EH (cell line): ENCODE measurements around the gene SLC39A7.

Experiments
- DNase-seq: peaks from one replicate; pipeline ENCODE4 v3.0.0-alpha.2; 2015; ENCODE audit warnings: low read depth

The SLC39A7 gene

DNA sequence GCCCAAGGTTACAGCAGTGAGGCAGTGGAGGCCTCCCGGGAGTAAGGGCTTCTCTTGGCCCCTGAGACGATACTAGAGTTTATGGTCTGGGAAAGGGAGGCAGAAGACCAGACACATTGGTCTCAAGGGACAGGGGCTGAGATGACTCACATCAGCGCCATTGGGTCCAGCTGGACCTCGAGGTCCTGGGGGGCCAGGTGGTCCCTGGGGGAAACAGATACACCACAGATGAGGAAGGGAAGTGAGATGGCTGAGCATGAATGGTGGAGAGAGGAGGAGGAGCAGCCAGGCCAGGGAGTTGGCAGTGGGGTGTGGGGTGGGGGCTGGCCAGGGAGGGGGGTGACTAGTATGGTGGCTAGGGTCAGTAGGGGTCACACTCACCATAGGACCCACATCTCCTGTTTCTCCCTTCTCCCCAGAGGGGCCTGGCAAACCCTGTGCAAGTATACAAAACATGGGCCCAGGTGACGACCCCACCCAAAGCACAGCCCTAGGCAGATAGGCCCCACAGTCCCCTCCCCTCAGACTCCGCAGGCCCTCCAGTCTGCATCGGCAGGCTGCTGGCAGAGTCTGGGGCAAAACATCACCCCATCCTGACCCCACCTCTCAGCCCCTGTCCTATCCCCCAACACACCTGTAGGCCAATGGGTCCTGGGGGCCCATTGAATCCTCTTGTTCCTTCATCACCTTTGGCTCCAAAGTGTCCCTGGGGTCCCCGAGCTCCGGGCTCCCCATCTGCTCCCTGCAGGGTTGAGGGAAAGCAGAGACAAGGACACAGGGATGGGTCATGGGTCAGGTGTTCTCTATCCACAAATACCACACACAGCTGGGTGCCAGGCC lies 30.3 kb upstream of the SLC39A7 start:
- no peak for DNase-seq

DNA sequence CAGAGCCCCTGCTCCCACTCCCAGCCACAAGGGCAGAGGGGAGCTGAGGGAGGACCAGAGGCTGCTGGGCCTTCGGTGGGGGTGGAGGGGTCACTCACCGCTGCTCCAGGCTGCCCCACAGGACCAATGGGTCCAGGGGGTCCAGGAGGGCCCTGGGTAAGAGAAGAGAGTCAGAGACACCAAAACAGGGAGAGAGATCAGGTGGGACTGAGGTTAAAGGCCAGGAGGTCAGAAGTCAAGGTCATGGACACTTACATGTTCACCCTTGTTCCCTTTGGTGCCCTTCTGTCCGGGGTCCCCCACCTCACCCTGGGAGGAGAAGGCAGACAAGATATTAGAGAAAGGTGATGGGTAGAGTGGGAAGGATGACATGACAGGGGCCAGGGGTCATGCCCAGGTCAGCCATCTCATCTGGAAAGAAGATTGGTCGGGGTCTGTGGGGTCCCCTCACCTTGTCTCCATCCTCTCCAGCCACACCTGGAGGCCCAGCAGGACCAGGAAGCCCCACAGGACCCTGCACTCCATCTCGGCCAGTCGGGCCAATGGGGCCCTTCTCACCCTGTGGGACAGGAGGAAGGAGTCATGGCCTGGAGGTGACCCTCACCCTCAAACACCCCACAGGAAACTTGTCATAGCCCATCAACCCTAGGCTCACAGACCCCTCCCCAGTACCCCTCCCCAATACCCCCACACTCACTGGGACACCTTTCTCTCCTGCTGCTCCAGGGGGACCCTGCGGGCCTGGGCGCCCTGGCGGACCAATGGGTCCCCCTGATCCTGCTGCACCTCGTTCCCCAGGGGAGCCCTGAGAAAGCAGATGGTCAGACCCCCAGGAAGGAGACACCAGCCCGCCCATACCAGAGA lies 29.4 kb upstream of the SLC39A7 start:
- DNase-seq: no peak

DNA sequence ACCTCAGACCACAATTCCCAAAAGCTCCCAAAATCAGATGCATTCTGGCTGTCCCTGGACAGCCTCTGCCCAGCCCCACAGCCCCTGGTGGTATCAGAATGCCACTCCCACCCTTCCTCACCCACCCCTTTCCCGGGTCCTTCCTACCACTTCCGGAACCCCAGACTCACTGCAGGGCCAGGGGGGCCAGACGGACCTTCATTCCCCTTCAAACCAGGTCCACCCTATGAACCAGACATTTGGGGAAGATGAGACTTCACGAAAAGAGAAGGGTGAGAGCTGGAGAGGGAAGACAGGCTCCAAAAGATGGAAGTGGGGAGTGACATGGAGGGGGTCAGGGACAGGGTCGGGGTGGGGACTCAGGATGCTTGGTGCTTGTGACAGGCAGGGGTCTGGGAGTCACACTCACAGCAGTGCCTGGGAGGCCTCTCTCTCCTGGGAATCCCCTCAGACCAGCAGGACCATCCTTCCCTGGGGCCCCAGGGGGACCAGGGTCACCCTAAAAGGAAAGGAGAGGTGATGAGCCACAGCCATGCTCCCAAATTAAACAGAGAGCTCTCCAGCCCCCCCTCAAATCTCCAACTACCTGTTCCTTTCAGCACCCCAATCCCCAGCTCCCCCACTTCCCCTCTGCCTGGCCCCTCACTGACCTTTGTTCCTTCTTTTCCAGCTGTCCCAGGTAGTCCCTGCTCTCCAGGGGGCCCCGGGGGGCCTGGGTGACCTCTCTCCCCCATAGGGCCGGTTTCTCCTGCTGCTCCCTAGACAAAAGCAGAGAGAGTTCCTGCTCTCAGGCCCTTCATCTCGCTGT lies 28.6 kb upstream of the SLC39A7 start:
- DNase-seq: no peak

DNA sequence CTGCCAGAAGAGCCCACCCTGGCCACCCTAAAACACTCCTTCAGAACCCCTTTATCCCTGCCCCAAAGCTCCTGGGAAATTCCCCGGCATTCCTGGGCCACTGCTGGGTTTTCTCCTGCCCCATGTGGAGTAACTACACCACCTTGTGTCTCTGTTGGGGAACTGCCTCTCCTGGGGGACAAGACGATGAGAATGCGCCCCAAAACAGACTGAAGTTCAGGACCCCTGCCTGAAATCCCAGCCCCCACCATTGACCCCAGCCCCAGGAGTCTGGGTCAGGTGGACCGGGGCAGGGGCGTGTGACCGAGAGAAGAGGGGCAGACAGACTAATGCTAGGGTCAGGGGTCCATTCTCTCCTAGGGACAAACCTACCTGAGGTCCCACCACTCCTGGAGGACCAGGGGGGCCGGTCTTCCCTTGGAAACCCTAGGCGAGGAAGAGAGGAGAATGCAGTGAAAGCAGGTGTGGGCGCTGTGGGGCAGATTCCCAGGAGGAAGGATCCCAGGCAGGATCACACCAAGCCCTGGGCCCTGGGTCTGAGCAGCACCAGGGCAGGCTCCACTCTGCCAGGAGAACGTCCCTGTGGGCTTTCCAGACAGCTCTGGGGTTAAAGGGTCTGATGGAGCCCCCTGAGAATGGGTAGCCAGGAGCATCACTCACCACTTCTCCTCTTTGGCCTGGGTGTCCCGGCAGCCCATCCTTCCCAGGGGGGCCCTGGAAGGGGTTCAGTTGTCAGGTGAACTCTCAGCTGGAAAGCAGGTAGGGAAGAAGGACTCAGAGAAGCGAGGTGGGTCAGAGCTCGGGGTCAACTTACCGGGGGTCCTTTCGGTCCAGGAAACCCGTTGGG lies 27.8 kb upstream of the SLC39A7 start:
- peak; percentile 56 for DNase-seq

DNA sequence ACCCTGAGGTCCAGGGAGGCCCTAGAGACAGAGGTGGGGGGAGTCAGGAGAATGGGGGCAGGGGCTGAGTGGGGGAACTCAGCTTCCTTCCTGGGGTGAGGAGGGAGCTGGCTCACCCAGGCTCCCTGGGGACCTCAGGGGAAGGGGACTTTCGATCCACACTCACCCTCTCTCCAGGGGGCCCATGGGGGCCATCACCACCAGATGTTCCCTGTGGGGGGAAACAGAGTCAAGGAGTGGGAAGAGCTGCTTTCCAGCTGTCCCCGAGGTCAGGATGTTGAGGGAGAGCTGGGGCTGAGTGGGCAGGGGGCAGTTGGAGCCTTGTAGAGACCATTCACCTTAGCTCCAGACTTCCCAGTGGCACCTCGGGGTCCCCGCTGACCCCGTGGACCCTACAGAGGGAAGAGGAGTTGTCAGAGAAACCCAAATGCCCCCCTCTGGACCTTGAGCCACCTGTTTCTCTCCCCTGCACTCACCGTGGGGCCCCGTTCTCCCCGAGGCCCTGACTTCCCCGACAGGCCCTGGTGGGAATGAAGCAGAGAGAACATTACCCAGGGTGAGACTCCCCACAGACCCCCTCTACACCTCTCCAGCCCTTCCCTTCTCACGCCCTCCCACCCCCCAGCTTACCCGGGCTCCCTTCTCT lies 27.0 kb upstream of the SLC39A7 start:
- DNase-seq: no peak

DNA sequence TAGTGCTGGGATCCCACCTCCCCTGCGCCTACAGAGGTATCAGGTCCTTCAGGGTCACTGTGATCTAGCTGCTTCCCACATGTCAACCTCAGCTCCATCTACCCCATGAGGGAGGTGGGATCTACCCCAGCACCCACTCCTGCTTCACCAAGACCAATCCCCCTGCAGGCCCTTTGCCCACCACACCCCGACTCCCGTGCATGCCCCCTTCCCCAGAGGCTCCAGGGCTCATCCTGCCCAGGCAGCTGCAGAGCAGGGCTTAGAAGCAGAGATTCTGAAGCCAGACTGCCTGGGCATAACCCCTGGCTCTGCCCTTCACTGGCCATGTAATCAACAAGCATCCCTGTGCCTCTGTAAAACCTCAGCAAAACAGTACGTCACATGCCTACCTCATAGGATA lies 25.9 kb upstream of the SLC39A7 start:
- no peak for DNase-seq

DNA sequence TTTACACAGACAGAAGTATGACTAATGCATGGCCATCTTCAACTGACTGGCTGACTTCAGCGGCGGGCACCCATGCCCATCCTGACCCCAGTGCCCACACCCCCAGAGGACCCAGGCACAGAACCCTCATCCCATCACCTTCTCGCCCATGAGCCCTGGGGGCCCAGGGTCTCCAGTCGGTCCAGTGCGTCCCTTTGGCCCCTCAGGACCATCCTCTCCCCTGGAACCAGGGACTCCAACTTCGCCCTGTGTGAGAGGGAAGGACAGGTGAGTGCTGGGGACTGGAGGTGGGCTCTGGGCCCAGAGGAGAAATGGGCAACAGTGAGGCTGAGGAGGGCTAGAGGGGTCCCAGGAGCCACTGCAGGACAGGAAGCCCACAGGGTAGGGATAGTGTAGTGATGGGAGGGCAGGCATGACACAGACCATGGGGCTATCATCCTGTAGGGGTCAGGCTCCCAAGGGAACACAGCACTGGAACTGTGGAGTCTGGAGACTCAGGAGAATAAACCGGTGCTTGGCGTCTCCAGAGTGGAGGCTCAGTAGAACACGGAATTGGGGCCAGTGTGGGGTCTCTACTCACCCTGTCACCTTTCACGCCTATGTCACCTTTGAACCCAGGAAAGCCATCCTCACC lies 25.1 kb upstream of the SLC39A7 start:
- no peak for DNase-seq

DNA sequence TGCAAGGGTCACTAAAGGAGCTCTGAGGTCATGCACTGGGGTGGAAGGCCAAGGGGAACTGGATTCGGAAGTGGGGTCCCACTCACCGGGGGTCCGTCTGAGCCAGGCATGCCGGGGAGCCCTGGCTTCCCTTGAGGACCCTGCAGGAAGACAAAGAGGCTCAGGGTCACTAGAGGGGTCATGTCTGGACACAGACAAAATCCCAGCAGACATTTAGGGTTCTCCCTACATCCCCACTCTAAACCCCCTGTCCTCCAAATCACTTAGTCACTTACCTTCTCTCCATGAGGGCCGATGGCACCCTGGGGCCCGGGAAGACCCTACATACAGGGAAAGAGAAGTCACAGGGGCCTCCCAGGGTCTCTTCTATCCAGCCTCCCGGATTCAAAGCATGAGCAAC lies 23.8 kb upstream of the SLC39A7 start:
- no peak for DNase-seq

DNA sequence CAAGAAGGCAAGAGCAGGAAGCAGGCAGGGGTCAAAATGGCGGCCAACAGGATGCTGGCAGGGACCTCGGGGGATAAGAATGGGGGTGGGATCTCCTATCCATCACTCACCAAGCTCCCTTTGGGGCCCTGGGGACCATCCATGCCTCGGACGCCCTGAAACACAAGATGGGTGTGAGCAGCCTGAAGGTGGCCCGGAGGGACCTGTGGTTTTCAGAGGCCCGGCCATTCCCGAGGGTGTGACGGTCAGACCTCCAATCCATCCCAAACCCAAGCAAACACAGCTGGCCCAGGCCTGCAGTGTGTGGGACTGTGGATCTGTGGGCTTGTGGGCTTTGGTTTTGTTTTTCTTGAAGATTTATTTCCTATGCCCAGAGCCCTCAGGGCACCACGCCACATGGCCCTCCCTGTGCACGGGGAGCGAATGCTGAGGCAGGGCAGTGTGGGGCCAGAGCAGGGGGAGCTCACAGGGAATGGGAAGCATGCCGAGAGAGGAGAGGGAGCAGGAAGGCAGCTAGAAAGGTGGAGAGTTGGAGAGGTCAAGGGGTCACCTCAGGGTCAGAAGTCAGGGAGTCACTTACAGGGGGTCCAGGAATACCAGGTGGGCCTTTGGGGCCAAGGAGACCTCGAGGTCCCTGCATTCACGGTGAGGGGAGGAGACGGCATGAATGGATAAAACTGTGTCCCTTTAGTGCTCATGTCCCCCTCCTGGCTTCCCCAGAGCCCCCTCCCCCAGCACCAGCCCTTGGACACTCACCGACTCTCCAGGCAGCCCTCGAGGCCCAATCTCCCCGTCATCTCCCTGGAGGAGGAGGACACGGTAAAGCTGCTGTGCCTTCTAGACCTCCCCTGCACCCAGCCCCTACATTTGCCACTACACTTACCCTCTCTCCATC lies 22.9 kb upstream of the SLC39A7 start:
- DNase-seq: no peak

DNA sequence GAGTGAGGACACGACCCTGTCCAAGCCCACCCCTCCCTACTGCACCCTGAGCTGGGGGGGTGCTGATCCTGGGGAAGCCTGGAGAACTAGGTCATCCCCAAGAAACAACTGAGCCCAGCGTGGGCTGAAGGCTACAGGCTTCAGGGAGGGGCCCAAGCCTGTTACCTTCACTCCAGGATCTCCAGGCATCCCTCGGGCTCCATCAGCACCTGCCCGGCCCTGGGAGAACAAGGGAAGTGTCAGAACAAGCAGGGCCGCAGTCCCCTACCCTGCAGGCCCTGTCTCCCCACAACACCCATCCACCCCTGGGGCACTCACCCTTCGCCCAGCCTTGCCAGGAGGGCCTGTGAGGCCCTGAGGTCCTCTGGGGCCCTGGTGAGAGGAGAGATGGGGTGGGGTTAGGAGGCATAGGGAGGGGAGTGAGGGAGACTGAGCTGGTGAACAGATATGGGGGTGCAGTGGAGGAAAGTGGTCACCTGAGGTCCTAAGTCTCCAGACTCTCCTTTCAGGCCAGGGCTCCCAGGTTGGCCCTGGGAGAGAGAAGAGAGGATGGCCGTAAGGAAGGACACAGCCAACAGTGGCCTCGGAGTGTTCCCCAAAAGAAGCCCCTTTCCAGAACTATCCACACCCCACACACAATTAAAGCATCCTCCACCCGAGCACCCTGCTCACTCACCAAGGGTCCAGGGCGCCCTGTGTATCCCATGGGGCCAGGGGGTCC lies 21.8 kb upstream of the SLC39A7 start:
- DNase-seq: no peak

DNA sequence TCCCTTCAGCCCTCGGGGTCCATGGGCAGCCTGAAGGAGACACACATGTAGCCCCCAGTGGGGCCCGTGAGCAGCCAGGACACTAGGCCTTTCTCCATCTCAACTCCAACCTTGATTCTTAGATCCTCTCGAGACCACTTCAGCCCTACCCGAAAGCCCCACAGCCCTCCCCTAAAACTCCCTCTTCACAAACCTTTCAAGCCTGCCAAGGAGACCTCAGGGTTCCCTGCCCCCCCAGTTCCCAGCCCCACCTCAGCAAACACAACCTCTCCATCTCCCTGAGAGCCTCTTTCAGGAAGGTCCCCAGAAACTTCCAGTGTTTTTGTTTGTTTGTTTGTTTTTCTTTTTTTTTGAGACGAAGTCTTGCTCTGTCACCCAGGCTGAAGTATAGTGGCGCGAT lies 19.5 kb upstream of the SLC39A7 start:
- DNase-seq: no peak

DNA sequence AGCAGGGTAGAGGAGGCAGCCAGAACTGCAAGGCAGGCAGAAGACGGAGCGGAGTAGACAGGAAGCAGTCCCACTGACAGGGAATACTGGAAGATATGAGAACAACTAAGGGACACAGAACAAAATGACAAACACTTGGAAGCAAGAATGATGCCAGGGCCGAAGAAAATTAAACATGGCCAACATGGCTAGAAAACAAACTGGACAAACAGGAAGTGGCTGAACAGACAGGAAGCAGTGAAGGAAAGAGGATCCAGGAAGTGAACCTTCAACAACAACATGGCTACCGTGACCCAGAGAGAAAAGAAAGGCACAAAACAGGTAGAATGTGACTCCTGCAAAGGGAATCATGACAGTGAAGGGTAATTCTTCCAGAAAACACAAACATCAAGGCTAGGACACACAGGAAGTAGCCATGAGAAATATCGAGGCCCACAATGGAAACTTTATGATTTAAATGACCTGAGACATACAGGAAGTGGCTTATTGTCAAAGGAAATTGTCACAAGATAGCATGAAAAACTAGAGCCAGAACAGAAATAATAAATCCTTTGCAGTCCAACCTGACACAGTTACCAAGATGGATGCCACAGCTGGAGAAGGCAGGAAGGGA lies 17.5 kb upstream of the SLC39A7 start:
- DNase-seq: no peak

DNA sequence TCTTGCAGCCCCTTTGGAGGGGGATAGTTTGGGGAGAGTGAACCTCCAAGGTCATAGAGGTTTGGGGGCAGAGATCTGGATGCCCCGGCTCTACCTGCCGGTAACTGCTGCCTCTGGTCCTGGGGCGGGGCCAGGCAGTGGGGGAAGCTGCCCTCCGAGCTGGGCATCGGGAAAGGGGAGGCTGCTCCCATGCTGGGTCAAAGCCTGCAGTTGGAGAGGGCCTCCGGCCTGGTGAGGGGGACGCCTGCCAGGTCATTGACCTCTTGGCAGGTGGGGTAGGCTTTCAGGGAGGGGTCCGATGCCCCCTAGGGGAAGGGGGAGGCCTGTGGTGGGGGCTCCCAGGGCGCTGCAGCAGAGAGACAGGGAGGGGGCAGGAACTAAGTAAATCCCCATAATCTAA lies 15.5 kb upstream of the SLC39A7 start:
- DNase-seq: no peak

DNA sequence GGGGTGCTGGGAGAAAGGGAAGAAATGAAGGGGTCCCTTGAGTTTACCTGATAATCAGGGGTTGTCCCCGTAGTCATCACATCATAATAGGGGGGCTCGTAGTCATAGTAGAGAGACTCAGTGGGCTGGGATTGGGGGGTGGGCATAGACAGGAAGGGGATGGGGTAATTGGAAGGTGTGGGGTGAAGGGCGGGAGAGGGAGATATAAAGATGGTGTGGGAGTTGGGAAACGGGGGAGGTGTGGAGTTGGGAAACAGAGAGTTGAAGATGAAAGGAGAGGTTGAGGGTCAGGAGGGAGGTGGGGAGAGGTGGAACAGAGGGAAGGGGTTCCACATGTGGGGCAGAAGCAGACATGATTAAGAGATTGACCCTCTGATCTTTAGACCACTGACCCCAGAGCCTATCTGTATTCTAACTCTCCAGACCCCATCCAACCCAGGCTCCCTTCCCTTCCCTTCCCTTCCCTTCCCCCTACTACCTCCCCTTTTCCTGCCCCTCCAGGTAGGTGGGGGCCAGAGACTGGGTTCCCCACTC lies 14.9 kb upstream of the SLC39A7 start:
- DNase-seq: no peak

DNA sequence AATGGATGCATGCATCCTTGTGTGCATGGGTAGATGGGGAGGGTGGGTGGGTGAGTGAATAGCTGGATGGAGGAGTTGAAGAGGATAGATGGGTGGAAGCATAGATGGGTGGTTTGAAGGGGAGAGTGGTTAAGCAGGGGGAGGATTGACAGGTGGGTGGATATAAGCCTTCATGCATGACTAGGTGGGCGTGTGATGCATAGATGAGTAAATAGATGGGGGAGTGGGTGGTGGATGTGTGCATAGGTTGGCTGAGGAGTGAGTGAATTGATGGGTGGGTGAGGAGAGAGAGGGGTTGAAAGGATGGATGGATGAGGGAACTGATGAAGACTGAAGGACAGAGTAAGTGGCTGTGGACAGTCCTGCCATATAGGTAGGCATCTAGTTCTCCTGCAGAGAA lies 12.9 kb upstream of the SLC39A7 start:
- DNase-seq: no peak

DNA sequence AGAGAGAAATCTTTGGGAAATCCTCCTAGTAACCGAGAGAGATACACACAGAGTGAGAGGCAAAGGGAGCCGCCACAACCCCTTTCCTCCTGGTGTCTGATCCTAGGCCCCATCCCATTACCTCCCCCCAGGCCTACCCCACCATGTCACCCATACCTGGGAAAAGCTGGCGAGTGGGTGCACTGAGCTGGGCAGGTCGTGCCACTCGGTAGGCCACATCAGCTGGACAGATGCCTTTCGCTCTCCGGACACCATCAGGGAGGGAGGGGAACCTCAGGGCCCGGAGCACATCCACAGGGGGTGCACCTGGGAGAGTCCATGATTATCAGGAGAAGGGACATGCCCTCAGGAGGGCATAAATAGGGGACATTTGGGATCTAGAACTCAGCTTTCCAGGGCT lies 11.5 kb upstream of the SLC39A7 start:
- DNase-seq: no peak

DNA sequence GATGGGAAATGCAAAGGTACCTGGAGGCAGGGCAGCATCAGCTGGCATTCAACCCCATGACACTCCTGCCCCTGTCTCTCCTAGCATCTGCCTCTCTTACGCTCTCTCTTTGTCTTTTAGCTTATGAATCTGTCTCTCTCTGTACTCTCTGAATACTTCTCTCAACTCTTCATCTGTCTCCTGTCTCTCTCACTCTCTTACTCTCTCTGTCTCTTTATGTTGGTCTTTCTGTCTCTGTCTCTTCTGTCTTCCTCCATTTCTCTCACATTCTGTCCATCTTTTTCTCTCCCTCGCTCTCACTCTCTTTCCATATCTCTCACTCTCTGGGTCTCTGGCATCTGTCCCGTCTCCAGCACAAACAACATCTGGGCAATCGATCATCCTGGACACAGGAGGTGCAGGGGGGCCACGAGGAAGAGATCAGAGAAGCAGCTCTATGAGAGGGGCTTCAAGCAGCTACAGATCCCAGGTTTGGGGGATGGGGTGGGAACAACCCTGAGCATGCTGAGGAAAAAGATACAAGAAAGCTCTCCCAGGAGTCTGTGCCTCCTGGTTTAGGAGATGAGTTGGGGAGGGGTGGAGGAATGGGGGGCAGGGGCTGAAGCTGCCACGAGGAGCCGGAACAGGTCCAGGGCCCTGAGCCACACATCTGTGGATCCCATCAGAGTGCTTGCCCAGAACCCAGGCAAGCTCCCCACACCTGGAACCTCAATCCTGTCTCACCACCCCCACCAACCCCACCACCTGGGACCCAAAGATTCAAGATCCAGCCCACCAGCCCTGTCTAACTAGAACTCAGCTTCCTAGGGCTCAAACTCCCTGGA lies 10.8 kb upstream of the SLC39A7 start:
- no peak for DNase-seq
